Measurements from ENCODE around the gene MACO1.
"Not testable (repeated sequence)": the region's sequence is repeated elsewhere in the genome, so short reads cannot be mapped to it uniquely, and the experiment has no call there.

MACO1 gene, protein sequence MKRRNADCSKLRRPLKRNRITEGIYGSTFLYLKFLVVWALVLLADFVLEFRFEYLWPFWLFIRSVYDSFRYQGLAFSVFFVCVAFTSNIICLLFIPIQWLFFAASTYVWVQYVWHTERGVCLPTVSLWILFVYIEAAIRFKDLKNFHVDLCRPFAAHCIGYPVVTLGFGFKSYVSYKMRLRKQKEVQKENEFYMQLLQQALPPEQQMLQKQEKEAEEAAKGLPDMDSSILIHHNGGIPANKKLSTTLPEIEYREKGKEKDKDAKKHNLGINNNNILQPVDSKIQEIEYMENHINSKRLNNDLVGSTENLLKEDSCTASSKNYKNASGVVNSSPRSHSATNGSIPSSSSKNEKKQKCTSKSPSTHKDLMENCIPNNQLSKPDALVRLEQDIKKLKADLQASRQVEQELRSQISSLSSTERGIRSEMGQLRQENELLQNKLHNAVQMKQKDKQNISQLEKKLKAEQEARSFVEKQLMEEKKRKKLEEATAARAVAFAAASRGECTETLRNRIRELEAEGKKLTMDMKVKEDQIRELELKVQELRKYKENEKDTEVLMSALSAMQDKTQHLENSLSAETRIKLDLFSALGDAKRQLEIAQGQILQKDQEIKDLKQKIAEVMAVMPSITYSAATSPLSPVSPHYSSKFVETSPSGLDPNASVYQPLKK

DNA sequence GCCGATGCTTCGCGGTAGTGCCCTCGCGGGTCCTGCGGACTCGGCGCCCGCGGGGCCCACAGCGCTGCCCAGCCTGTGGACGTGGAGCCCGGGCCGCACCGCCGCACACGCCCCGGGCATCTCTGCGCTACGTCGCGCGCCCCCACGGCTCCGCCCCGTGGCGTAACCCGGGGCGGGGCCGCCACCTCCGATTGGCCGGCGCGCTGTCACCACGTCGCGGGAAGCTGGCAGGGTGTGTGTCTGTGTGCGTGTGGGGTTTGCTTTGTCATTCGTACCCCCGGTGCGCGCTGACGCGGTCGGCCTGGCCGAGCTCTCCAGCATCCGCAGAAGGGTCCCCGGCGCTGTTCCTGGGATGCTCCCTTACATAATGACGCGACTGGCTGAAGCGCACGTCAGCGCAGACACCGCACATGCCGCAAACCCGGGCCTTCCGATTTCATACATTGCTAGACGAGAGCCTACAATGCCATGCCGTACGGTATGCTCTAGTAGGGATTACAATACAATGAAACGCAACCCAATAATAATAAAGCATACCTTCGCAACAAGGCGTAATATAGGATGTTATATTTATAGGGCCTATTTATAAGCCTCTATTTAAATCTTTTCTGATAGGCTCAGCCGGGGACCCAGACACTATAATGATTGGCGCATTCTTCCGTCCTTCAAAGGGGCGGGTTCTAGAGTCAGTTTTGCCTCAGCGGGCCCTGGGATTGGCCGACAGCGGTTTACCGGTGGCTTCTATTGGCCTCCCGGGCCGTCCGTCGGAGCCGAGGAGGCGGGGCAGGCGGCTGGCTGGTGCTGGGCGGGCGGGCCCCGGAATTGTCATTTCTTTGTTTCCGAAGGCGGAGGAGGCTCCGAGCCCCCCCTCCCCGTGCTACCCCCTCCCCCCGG is at the start of gene MACO1:
TSS of gene MACO1 (plus strand) at position 825 of the 894 bp plus-strand sequence. CDS start 202 bp downstream, outside the sequence.
- in situ Hi-C loops (cut with MboI; ENCODE audit: low sequenced_read_pairs) = no loop called here

DNA sequence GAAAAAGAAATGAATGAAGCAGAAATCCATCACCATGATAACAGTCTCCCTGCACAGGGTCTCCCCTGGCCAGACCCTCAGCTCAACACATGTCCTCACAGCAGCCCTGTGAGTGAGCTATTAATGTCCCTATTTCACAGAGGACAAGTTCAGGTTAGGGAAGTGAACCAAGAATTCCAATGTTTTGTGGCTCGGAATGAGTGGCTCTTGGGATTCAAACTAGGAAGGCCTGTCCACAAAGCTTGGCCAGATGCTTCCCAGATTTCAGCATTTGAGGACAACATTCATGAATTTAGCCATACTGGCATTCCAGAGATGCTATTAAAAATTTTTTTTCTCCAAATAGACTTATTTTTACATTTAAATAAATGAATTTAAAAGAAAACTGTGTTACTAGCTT is 48.2 kb upstream of the MACO1 start:
- in situ Hi-C loops (cut with MboI; ENCODE audit: low sequenced_read_pairs) = not testable (repeated sequence)

DNA sequence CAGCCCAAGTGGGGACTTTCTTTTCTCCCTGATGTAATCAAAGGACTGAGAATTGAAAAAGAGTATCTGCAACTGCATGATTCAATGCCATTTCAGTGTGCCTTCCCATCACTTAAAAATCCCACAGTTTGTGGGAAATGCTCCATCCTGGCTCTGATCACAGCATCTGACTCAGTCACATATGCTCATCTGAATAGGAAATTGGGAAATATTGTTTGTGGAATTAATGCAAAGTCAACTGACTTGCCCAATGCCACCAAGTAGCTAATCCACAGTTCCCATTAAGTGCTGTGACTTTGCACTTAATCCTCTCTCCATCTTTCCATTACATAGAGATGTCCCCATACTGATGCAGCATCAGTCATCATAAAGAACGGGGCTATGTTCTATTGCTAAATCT is 47.6 kb upstream of the MACO1 start:
- in situ Hi-C loops (cut with MboI; ENCODE audit: low sequenced_read_pairs) = not testable (repeated sequence)

DNA sequence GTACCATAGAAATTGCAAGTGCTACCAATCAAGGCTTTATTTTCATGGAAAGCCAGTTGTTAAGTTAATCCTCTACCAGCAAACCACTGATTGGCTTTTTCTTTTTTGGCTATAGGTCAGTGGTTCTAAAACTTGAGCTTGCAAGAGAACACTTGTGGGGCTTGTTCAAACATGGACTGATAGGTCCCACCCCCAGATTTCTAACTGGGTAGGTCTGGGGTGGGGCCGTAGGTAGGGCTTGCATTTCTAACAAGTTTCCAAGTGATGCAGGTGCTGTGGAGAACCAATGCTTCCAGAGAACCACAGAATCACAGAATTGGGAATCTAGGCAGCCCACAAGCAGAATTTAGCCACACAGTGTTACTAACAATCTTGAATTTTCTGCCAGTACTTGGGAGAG is 46.8 kb upstream of the MACO1 start:
- in situ Hi-C loops (cut with MboI; ENCODE audit: low sequenced_read_pairs) = not testable (repeated sequence)

DNA sequence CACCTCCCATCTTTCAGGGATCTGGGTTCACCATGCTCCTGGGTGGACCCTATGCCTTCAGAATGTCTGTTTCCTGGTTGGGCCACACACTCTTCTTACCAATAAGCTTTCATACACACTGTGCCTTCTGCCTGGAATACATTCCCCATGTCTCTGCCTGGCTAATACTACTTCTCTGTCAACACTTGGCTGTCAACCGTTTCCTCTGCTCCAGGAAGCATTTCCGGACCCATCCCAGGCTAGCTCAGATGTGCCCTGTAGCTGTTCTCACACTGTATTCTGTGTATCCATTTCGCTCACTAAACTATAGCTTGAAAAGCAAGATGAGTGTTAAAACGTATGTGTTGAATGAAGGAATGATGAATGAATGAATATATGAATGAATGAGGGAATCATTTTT is 43.6 kb upstream of the MACO1 start:
- in situ Hi-C loops (cut with MboI; ENCODE audit: low sequenced_read_pairs) = not testable (repeated sequence)

DNA sequence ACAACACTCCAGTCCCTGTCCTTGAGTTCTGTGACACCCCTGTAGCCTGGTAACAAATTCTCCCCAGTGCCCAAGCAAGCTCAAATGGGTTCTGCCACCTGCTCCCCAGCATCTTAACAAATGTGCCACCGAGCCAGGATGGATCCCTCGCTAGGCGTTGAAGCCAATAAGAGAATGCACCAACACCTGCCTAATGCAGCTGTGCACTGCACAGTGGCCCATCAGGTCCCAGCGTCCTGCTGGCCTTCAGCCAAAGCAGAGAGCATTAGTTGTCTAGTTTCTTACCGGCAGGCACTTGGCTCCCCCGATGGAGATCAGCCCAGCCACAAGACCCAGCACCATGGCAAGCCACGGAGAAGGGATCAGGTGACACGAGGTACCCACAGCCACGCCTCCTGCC is 42.0 kb upstream of the MACO1 start:
- in situ Hi-C loops (cut with MboI; ENCODE audit: low sequenced_read_pairs) = not testable (repeated sequence)

DNA sequence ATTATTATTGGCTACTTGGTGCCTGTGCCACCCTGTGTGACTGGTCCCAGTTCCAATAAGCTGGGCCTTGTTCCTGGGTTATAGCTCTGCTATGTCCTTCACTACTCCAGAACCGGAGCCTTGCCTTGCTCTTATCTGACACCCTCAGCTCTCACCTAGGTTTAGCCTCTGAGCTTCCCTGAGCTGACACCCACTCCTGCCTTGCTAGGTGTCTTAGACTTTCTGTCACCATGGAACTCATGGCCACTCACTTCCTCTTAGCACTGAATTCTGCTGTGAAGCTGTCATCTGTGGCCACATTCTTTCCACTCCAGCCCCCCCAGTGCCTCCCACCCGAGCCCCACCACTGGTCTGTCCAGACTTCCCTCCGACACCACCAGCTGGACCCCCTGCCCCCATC is 41.0 kb upstream of the MACO1 start:
- in situ Hi-C loops (cut with MboI; ENCODE audit: low sequenced_read_pairs) = not testable (repeated sequence)

DNA sequence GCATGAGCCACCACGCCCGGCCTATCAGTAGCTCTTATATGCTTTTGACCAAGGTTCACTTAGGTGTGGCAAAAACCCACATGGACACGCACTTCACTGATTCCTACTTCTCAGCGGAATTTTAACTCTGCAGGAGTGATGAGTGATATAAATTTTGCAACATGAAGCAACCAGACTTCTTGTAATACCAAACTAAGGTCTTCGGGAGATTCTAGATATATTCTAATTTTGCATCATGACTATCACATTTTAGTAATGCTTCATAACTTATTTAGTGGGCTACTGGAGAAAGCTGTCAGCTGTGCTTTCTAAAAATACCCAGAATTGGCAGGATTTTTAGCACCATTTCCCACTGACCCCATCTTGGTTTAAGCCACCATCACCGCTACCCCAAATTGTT is 37.9 kb upstream of the MACO1 start:
- in situ Hi-C loops (cut with MboI; ENCODE audit: low sequenced_read_pairs) = no loop called here

DNA sequence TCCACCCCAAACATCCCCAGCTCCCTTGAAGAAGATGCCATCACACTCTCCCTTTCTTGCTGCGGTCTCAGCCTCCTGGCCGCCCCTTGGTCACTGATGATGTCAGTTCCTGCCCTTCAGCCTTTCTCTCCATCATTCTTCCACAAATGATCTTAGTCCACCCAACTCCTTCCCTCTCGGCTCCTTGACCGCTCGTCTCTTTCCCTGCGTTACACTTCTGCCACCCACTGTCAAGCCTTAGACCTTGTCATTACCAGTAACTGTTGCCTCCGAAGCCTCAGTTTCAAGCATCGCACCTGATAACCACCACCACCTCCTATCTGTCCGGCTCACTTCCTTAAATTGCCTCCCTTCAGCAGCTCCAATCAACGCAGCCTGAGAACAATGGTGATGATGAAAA is 33.1 kb upstream of the MACO1 start:
- in situ Hi-C loops (cut with MboI; ENCODE audit: low sequenced_read_pairs) = not testable (repeated sequence)

DNA sequence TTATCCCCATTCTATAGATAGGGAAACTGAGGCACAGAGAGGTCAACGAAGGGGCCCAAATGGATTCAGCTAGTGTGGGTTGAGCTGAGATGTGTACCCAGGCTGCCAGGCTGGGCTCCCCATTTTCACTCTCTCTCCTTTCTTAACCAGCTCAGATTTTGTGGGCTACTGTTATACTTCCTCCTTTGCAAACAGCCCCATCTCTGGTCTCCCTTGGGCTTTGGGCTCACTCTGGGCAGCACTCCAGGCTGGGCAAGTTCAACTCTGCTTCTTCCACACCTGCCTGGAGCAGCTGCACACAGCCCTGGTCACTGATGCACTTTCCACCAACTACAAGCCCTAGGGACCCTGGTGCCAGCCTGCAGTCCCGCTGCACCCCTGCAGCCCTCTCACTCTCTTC is 32.6 kb upstream of the MACO1 start:
- in situ Hi-C loops (cut with MboI; ENCODE audit: low sequenced_read_pairs) = not testable (repeated sequence)

DNA sequence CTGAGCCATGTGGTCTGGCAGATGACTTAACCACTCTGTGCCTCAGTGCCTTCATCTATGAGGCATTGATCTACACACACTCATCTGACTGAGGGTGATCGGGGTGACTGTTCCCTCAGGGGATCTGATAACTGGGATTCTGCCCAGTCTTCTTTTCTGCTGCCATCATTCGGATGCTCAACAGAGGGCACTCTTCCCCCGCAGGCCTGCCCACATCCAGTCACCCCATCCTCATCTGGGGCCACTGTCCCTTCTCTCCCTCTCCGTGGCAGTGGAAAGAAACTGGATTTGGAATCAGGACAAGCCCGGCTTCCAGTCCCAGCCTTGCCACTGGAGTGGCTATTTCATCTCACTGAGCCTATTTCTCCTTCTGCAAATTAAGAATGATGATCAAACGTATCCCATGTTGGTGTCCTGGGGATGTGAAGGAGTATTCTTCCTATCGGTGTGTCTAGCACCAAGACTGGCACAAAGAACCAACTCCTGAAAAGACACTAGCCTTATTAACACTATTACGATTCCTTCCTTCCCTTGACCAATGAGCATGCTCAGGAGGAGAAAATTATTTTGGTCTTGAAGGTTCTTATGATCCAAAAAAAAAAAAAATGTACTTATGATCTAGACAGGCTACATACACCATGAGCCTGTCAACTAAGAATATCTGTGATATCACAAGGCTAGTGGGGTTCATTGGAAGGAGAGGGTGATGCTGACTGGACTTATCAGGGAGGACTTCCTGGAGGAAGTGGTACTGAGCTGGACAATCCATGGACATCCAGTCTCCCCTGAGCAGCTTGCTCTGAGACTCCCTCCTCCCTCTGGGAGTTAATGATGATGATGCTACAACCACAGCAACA is 27.5 kb upstream of the MACO1 start:
- in situ Hi-C loops (cut with MboI; ENCODE audit: low sequenced_read_pairs) = loop anchor here (25.0 kb wide), 2 partner anchors 109 to 384 kb away; no protein-coding TSS in a partner anchor

DNA sequence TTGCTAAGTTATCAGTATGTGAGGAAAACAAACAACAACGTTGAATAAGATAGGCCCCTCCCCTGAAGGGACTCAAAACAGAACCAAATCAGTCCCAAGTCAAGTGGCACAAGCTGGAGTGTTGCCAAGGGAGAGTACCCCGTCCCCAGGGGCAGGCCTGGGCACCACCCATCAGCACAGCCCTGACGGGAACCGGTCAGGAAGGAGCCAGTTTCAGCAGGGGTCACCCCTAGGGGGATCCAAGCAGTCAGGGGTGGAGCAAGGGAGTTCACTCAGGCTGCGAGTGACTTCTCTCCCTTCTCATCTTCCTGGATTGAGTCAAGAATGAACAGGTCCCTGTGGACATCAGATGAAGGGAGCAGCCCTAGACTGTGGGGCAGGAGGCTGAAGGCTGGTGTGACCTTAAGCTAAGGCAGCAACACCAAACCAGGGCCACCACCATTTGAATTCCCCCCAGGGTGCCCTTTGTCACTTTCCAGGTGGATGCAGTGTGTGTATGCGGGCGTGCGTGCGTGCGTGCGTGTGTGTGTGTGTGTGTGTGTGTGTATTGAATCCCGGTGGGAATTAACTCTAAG is 24.9 kb upstream of the MACO1 start:
- in situ Hi-C loops (cut with MboI; ENCODE audit: low sequenced_read_pairs) = loop anchor here (25.0 kb wide), 2 partner anchors 106 to 381 kb away; no protein-coding TSS in a partner anchor

DNA sequence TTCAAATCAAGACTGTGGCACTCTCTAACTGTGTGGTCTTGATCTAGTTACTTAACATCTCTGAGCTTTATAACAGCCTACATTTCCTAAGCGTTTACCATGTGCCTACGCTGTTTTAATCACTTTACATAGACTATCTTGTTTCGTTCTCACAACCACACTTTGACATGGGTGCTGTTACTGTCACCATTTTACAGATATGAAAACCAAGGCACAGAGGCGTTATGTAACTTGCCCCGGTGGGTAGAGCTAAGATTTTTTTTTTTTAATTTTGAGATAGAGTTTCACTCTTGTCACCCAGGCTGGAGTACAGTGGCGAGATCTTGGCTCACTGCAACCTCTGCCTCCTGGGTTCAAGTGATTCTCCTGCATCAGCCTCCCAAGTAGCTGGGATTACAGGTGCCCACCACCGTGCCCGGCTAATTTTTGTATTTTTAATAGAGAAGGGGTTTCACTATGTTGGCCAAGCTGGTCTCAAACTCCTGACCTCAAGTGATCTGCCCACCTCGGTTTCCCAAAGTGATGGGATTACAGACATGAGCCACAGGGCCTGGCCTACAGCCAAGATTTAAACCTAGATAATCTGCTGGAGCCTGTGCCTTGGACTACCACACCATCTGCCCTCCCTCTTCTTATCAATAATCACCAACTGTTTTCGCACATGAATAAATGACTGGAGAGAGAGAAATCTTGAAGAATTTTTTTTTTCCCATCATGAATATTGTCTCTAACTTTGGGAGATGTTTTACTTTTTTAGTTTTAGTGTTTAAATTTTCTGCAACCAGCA is 20.9 kb upstream of the MACO1 start:
- in situ Hi-C loops (cut with MboI; ENCODE audit: low sequenced_read_pairs) = loop anchor here (25.0 kb wide), 2 partner anchors 102 to 377 kb away; no protein-coding TSS in a partner anchor

DNA sequence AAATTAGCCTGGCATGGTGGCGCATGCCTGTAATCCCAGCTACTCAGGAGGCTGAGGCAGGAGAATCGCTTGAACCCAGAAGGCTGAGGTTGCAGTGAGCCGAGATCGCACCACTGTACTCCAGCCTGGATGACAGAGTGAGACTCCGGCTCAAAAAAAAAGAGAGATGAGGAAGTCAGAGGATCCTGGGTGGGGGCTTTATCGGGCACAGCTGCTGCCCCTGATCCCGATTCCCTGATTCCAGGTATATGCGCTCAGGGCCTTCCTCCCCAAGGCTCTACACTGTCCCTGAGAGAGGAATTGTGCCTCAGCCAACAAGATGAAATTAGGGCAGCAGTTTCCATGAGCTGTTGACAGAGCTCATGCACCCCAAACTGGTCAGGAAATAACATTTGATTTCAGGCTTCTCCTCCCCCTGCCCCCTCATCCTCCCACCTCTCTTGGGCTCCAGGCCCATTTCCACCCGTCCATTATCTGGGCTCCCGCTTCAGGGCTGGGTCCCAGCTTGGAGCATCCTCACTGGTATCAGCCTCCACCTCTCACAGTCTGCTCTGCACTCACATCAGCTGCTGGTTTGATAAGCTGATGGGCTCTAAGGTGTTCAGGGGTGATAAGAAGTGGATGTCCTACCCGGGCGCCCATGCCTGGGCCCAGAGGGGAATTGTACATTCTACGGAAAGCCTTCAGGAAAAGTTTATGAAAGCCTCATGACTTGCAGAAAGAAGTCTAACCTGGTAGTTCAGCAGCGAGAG is 17.6 kb upstream of the MACO1 start:
- in situ Hi-C loops (cut with MboI; ENCODE audit: low sequenced_read_pairs) = loop anchor here (25.0 kb wide), 2 partner anchors 99 to 374 kb away; no protein-coding TSS in a partner anchor

DNA sequence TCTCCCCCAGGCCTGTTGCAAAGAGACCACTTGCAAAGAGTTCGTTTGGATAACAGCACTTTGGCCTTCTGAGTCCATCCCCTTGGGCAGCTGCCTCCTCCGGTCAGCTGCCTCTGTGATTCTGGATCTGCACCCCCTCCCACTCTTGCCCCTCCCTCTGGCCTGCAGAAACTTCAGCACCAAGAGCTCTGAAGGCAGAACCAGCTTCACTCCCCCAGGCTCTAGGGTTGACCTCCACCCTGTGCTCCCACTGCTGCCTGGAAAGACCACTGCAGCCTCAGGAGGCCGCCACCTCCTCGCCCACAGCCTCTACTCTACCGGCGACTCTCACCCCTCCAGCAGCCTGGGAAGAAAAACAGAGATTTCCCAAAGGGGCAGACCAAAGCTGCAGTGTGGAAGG is 16.5 kb upstream of the MACO1 start:
- in situ Hi-C loops (cut with MboI; ENCODE audit: low sequenced_read_pairs) = loop anchor here (25.0 kb wide), 2 partner anchors 98 to 373 kb away; no protein-coding TSS in a partner anchor

DNA sequence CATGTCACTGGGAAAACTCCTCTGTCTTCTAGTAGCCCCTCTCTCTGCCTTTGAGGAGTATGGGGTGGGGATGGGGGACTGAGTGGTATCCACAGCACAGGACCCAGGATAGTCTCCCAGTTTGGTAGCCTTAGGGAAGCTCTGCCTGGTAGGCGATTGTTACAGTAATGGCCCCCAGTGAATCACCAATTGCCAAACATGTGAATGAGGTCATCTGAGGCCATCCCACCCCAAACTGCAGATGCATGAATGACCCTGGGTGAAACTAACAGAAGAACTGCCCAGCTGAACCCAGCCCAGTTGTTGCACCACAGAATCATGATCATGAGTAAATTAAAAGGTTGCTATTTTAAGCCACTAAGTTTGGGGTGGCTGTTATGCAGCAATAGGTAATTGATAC is 16.1 kb upstream of the MACO1 start:
- in situ Hi-C loops (cut with MboI; ENCODE audit: low sequenced_read_pairs) = loop anchor here (25.0 kb wide), 2 partner anchors 98 to 373 kb away; no protein-coding TSS in a partner anchor

DNA sequence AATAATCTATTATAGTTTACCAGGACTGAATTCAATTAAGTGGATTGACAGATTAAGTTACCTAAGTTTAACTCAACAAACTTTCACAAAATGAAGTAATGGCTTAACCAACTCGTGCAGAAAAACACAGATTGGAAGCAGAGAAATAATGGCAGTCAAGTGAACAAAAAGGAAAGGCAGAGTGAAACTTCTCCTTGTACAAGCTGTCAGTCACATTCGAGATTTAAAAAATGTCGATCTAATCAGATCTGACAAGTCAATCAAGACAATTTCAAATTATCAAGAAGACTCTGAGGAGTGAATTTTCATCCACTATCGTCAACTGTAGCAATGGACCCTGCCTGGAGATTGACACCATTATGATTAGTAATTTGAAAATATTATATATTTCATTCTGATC is 13.4 kb upstream of the MACO1 start:
- in situ Hi-C loops (cut with MboI; ENCODE audit: low sequenced_read_pairs) = loop anchor here (25.0 kb wide), 2 partner anchors 95 to 370 kb away; no protein-coding TSS in a partner anchor

DNA sequence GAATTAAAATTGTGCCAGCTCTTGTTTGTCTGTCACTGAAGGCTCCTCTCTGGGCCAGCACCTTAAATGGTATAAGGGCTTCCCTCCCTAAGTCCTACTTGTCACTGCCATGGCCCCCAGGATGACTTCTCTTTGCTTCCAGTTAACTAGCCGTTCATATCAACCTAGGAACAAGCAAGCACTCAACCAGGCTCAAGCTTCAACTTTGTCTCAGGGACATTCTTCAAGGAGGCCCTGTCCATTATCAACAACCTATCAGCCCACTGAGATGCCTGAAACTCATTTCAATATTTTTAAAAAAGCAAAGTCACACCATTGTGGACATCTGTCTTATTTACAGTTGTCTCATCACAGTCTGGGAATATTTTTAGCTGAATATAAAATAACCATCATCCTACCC is 11.4 kb upstream of the MACO1 start:
- in situ Hi-C loops (cut with MboI; ENCODE audit: low sequenced_read_pairs) = loop anchor here (25.0 kb wide), 2 partner anchors 93 to 368 kb away; no protein-coding TSS in a partner anchor

Measured in HL-60/S4 treated with retinoic acid at 250 ng/mL for 4 days and 3 days (cell line).